Measurements from ENCODE around the gene RNF44. TPM values are rescaled to one million over a fixed set of nuclear protein-coding genes. Genes with fewer than 3 reads are reported as not detected.

The RNF44 gene
- total and polyA plus RNA-seq, 2 of the 4 experiments (the other 2 are of a cell fraction), result 0.54 to 12.4 TPM

DNA sequence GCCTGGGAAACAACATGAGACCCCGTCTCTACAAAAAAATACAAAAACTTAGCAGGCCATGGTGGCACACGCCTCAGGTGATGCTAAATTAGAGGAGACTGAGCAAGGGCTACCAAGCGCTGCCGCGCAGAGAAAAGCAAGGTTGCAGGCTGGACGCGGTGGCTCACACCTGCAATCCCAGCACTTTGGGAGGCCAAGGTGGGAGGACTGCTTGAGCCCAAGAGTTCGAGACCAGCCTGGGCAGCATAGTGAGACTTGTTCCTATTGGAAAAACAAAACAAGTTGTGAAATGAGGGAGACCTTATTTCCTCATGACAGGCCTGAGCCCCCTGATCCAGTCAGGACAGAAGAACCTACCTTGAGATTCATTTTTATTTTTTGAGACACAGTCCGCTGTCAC lies 11.5 kb downstream of the RNF44 start (continued):
- TF ChIP-seq CHD1 (IDR thresholded peaks at IDR 0.05; ENCODE audit: low read depth, low read length), result no peak
- TF ChIP-seq SMC3 (IDR thresholded peaks at IDR 0.05; ENCODE audit: low read depth, low read length), result no peak
- no peak for TF ChIP-seq CEBPB (IDR thresholded peaks at IDR 0.05; ENCODE audit: low read depth, low read length)
- no peak for TF ChIP-seq RCOR1 (IDR thresholded peaks at IDR 0.05; ENCODE audit: insufficient replicate concordance, low read length)
- no peak for TF ChIP-seq RFX5 (IDR thresholded peaks at IDR 0.05; ENCODE audit: low read depth, low read length)
- TF ChIP-seq MAFK (IDR thresholded peaks at IDR 0.05; ENCODE audit: low read depth, low read length), result no peak

DNA sequence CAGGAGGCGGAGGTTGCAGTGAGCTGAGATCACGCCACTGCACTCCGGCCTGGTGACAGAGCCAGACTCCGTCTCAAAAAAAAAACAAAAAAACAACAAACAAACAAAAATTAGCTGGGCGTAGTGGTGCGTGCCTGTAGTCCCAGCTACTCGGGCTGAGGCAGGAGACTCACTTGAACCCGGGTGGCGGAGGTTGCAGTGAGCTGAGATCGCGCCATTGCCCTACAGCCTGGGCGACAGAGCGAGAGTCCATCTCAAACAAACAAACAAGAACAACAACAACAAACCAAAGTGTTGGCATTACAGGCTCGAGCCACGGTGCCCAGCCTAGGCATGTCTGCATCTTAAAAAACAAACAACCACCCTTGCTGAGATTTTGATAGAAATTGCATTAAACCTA lies 12.2 kb downstream of the RNF44 start:
- no peak overlapping the region for H2BK5ac ChIP-seq (ENCODE audit: low read depth, low read length, poor library complexity, severe bottlenecking)
- H3K36me3 ChIP-seq (ENCODE audit: control insufficient read depth, insufficient read depth, low read length), result peaks cover 30% of the 10 kb centered on the region
- no peak overlapping the region for H3K23ac ChIP-seq (ENCODE audit: low read depth, low read length)
- no peak overlapping the region for H3K27ac ChIP-seq (ENCODE audit: insufficient read depth, low read length)
- no peaks in the 10 kb centered on the region for H3K9me1 ChIP-seq (ENCODE audit: insufficient read depth, low read length)
- no peak overlapping the region for H3K56ac ChIP-seq (ENCODE audit: extremely low read depth, insufficient read depth, low read length)
- in situ Hi-C loops (cut with MboI; ENCODE audit: low sequenced_read_pairs) (no loop called here), dilution Hi-C loops (cut with HindIII; ENCODE audit: low sequenced_read_pairs, unreplicated experiment) (no loop called here), intact Hi-C loops (cut with micrococcal nuclease) (no loop called here)
- no peak overlapping the region for H3K9ac ChIP-seq (ENCODE audit: low read depth, low read length)
- TF ChIP-seq FOS (IDR thresholded peaks at IDR 0.05; ENCODE audit: low read depth, low read length) (no peak), MAZ (IDR thresholded peaks at IDR 0.05; ENCODE audit: borderline replicate concordance, low read depth, low read length) (no peak), RFX5 (IDR thresholded peaks at IDR 0.05; ENCODE audit: low read depth, low read length) (no peak), CHD1 (IDR thresholded peaks at IDR 0.05; ENCODE audit: low read depth, low read length) (no peak), MXI1 (IDR thresholded peaks at IDR 0.05; ENCODE audit: borderline replicate concordance, low read depth, low read length) (no peak), RCOR1 (IDR thresholded peaks at IDR 0.05; ENCODE audit: insufficient replicate concordance, low read length) (no peak), RAD21 (IDR thresholded peaks at IDR 0.05; ENCODE audit: low read length) (no peak), CEBPB (IDR thresholded peaks at IDR 0.05; ENCODE audit: low read depth, low read length) (no peak), SMC3 (IDR thresholded peaks at IDR 0.05; ENCODE audit: low read depth, low read length) (no peak), NFE2L2 (IDR thresholded peaks at IDR 0.05; ENCODE audit: low read depth, low read length) (no peak)
- TF ChIP-seq, protein P1, sequence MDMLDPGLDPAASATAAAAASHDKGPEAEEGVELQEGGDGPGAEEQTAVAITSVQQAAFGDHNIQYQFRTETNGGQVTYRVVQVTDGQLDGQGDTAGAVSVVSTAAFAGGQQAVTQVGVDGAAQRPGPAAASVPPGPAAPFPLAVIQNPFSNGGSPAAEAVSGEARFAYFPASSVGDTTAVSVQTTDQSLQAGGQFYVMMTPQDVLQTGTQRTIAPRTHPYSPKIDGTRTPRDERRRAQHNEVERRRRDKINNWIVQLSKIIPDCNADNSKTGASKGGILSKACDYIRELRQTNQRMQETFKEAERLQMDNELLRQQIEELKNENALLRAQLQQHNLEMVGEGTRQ (IDR thresholded peaks at IDR 0.05; ENCODE audit: low read depth, low read length), result no peak
- H3K79me1 ChIP-seq (ENCODE audit: low read depth in 1 of 2, low read length in 2 of 2), result no peaks in the 10 kb centered on the region
- POLR2A ChIA-PET (ENCODE audit: unreplicated experiment), result no interaction called here
- no peaks in the 10 kb centered on the region for H3K9me3 ChIP-seq (ENCODE audit: control insufficient read depth, insufficient read depth, low read length)
- CTCF ChIA-PET, result no interaction called here
- no peak overlapping the region for H3K4me3 ChIP-seq (ENCODE audit: insufficient read depth, low read depth, low read length)
- H3K4me1 ChIP-seq (ENCODE audit: control insufficient read depth, insufficient read depth, low read length), result no peaks in the 10 kb centered on the region
- H2AK5ac ChIP-seq (ENCODE audit: low read depth, low read length), result no peak overlapping the region
- no peak overlapping the region for H4K8ac ChIP-seq (ENCODE audit: low read depth in 2 of 2, low read length in 2 of 2)
- H4K5ac ChIP-seq (ENCODE audit: low read depth, low read length), result no peak overlapping the region
- H2AFZ ChIP-seq (replicated peaks; ENCODE audit: low read length, poor library complexity), result no peak overlapping the region
- no peak overlapping the region for H2BK15ac ChIP-seq (ENCODE audit: low read depth, low read length)
- no TSS peak for BruUV-seq (replicated peaks)
- no peak overlapping the region for H3K14ac ChIP-seq (replicated peaks; ENCODE audit: low read depth, low read length)
- DNase-seq, result no peak
- no peaks in the 10 kb centered on the region for H4K20me1 ChIP-seq (ENCODE audit: insufficient read depth, low read length)
- no peaks in the 10 kb centered on the region for H3K27me3 ChIP-seq (ENCODE audit: control insufficient read depth, insufficient read depth, low read length)
- H3K4ac ChIP-seq (ENCODE audit: low read depth, low read length), result no peak overlapping the region
- 87% methylated on average over 3 of the region's 15 CpGs; no CpG with 5 or more reads in 1 of the 2 experiments for WGBS, 2 experiments (ENCODE audit: extremely low coverage in 2 of 2, insufficient read length in 1 of 2)
- ATAC-seq (ENCODE audit: low read depth), result no peak
- H2AK9ac ChIP-seq (replicated peaks; ENCODE audit: low read depth, low read length, poor library complexity), result no peak overlapping the region
- H2BK20ac ChIP-seq (ENCODE audit: low read depth, low read length), result no peak overlapping the region
- H3K4me2 ChIP-seq (ENCODE audit: low read depth, low read length), result no peak overlapping the region
- H2BK120ac ChIP-seq (ENCODE audit: low read depth, low read length), result no peak overlapping the region
- no peak overlapping the region for H3K18ac ChIP-seq (ENCODE audit: low read depth, low read length)
- H4K91ac ChIP-seq (ENCODE audit: insufficient read depth, low read depth, low read length), result no peak overlapping the region

Measured in IMR-90 (cell line).